GM19351 (cell line): Measurements from ENCODE around the gene NDUFA1.
"Not testable (repeated sequence)": the region's sequence is repeated elsewhere in the genome, so short reads cannot be mapped to it uniquely, and the experiment has no call there.

Source experiments
- ATAC-seq: cut with Tn5 transposase; IDR thresholded peaks from one replicate; pipeline ENCODE4 v1.9.1; 2021; ENCODE audit warnings: mild to moderate bottlenecking, moderate library complexity; ENCODE audit not compliant: unreplicated experiment

Gene NDUFA1

DNA sequence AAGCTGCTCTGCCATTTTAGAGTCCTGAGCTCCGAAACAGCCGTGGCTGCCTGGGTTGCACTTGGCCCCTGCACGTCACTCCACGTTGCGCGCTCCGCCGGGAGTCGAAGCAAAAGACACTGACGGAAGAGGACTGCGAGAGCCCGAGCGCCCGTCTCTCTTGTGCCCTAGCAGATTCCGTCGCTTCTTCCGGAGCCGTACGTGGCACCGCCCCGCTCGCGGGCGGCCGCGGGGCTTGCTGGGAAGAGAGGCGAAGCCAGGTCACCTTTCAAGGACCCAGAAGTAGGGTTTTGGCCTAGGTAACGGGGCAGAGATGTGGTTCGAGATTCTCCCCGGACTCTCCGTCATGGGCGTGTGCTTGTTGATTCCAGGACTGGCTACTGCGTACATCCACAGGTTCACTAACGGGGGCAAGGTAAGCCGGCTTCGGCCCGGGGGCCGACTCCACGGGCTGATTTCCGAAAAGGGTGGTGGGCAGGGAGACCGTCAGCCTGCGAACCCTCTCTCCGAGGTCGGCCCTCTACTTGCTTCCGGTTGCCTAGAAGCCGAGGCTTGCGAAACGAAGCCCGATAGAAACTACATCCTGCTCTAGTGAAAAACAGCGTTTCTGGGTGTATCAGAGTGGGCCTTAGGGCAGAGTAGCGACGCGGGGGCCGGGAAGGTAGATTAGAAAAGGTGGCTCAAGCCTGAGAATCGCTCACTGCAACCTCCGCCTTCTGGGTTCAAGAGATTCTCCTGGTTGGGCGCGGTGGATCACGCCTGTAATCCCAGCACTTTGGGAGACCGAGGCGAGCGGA lies at the start of gene NDUFA1, which contains the start of gene RNF113A:
Gene NDUFA1 (plus strand): TSS at position 234 of the 797 bp plus-strand sequence. CDS start 80 bp downstream, at position 314.
Gene RNF113A (minus strand): TSS at position 135 of the 797 bp plus-strand sequence. CDS start 120 bp downstream, at position 15.
- ATAC-seq, result peak; percentile 88

- ATAC-seq, result not testable (repeated sequence)
Measured at GRCh38 chrX:119824221-119824620, 47.4 kb upstream of the NDUFA1 start.

- no peak for ATAC-seq
Measured at GRCh38 chrX:119826399-119826959, 45.2 kb upstream of the NDUFA1 start.

DNA sequence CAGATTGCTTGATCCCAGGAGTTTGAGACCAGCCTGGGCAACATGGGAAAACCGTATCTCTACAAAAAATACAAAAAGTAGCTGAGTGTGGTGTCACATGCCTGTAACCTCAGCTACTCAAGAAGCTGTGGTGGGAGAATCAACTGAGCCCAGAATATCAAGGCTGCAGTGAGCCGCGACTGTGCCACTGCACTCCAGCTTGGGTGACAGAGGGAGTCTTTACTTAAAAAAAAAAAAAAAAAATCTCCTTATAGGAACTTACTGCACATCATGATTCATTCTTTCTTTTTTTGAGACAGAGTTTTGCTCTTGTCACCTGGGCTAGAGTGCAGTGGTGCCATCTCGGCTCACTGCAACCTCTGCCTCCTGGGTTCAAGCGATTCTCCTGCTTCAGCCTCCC lies 43.2 kb upstream of the NDUFA1 start:
- ATAC-seq, result no peak

DNA sequence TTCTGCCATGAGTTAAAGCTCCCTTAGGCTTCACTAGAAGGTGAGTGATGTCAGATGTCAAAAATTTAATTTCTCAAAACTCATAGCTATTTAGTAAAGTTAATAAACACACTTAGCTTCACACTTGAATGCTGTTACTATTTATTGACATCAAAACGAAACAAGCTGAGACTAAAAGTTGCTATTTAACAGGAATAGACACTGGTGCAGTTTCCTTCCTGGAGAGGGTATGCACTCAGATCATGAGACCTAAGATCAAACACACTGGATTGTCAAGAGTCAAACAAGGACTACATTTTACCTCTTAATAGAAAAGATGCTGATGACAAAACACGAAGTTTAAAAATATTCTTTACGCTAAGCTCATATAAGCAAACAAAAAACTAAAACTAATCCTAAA lies 37.7 kb upstream of the NDUFA1 start:
- ATAC-seq, result no peak

GRCh38 chrX:119852382-119853353 lies 19.0 kb upstream of the NDUFA1 start, which contains the start of gene UPF3B:
TSS of gene UPF3B (minus strand) at chrX:119852963. CDS start at chrX:119852928, 35 bp downstream.
- peak; percentile 96 for ATAC-seq

DNA sequence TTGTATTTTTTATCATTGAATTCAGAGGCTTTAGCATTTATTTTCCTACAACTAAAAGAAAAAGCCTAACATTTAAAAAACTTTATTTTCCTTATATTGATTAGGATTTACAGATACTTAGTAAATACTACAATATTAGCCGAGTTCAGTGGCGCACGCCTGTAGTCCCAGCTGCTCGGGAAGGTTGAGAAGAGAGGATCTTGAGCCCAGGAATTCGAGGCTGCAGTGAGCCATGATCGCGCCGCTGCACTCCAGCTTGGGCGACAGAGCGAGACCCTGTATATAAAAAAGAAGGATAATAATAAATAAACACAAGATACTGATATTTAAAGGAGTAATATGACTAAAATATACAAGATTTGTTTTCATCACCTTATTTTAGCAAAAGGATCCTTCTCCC lies 18.2 kb upstream of the NDUFA1 start:
- ATAC-seq, result no peak

DNA sequence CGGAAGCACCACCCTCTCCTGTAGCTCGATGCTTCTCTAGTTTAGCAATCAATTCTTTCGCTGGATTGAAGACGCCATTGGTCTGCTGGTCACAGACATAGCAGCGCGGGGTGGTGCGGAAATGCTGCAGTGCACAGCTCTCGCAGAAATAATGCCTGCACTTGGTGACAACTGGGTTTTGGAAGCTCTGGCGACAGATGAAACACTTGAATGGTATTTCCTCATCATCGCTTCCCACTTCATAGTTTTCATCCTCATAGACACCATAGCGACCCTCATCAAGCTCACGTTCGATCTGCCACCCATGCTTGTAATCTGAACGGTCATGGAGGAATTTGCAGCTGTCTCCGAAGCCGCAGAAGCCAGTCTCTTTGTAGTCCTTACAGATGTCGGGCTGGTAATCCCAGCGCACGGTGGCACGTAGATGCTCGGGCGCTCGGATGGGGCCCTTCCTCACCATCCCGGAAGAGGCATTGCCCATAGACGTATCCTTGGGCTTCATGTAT lies 953 bp upstream of the NDUFA1 start:
- ATAC-seq, result peak; percentile 8

DNA sequence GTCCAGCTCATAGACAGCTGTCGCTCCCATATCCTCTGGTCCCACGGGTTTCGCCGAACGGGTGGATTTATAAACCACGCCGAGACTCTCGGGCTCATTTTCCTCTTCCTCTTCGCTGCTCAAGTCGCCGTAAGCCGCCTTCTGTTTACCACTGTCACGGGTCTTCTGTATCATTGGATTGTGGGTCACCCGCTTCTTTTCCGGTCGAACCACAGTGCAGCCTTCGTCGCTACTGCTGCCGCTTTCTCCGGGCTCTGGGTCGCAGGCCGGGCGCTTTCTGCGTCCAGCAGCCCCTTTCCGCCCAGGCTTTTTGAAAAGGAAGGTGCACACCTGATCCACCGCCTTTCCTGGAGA lies 410 bp upstream of the NDUFA1 start:
- ATAC-seq, result peak; percentile 44

GRCh38 chrX:119878740-119879139 lies 7.1 kb downstream of the NDUFA1 start:
- ATAC-seq, result no peak

DNA sequence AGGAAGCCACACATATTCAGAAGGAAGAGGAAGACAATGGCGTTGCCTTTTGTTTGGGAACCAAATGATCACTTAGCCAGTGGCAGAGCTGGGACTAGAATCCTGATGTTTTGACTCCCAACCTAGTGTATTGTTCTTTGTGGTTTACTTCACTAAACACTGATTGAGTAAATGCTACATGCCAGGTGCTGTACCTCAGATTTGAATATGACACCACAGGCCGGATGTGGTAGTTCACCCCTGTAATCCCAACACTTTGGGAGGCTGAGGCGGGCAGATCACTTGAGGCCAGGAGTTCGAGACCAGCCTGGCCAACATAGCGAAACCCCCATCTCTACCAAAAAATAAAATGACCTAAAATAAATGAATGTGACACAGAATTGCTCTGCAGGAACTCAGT lies 8.4 kb downstream of the NDUFA1 start:
- ATAC-seq, result peak; percentile 61

- peak; percentile 86 for ATAC-seq
Measured at GRCh38 chrX:119880552-119881437, 9.2 kb downstream of the NDUFA1 start.

- no peak for ATAC-seq
Measured at GRCh38 chrX:119885554-119886428, 14.2 kb downstream of the NDUFA1 start.

DNA sequence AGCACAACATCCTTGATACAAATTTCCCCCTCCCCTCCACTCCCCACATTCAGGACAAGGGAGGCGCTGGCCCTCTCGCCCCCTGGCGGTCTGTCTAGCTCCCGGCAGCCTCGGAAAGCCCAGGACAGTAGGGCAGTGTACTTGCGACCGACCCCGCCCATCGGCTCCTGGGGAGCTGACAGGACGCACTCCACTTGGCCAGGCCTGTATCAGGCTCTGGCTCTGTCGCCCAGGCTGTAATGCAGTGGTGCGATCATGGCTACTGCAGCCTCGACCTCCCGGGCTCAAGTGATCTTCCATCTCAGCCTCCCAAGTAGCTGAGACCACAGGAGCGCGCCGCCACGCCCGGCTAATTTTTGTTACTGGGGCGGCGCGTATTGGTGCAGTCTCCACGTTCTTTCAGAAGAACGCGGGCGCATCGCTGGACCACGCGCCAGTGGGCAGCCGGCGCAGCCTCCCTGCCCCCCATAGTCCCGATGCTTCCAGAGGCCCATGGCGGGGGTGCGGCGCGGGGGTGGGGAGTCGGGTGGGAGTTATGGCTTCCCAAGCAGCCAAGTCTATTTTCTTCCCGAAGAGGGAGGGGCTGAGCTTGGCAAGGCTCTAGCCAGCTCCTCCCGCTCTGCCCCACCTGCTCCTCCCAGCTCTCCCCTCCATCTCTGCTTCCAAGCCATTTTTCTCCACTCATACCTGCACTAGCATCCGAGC lies 16.2 kb downstream of the NDUFA1 start:
- peak; percentile 89 for ATAC-seq

- ATAC-seq, result not testable (repeated sequence)
Measured at GRCh38 chrX:119890626-119891025, 19.0 kb downstream of the NDUFA1 start.

GRCh38 chrX:119891961-119892692 lies 20.5 kb downstream of the NDUFA1 start:
- ATAC-seq, result not testable (repeated sequence)

- no peak for ATAC-seq
Measured at GRCh38 chrX:119895843-119896326, 24.3 kb downstream of the NDUFA1 start, which contains the start of gene AKAP14. TSS of gene AKAP14 (plus strand) at chrX:119895893. CDS start at chrX:119903224, 7,331 bp downstream.
